Activated CD4-positive, alpha-beta T cell treated with anti-CD3 and anti-CD28 coated beads for 1 hour (primary cell): ENCODE data around the gene TP53AIP1.
"Not testable (repeated sequence)": the region's sequence is repeated elsewhere in the genome, so short reads cannot be mapped to it uniquely, and the experiment has no call there.

Experiments
- DNase-seq: peaks from one replicate; pipeline ENCODE4 v3.0.0-alpha.2; 2020

The TP53AIP1 gene

GRCh38 chr11:128924510-128925249 is 18.0 kb downstream of the TP53AIP1 start:
- DNase-seq: no peak

- no peak for DNase-seq
Observed at GRCh38 chr11:128924104-128924503, 18.6 kb downstream of the TP53AIP1 start.

GRCh38 chr11:128921793-128922192 is 20.9 kb downstream of the TP53AIP1 start:
- no peak for DNase-seq

- no peak for DNase-seq
Observed at GRCh38 chr11:128920666-128921065, 22.0 kb downstream of the TP53AIP1 start.

- DNase-seq: not testable (repeated sequence)
Observed at GRCh38 chr11:128919635-128920034, 23.0 kb downstream of the TP53AIP1 start.

- no peak for DNase-seq
Observed at GRCh38 chr11:128919216-128919615, 23.5 kb downstream of the TP53AIP1 start.

GRCh38 chr11:128917144-128917724 is 25.4 kb downstream of the TP53AIP1 start:
- no peak for DNase-seq

- no peak for DNase-seq
Observed at GRCh38 chr11:128916681-128917080, 26.0 kb downstream of the TP53AIP1 start.

- DNase-seq: no peak
Observed at GRCh38 chr11:128916037-128916572, 26.6 kb downstream of the TP53AIP1 start.

- no peak for DNase-seq
Observed at GRCh38 chr11:128915149-128915521, 27.5 kb downstream of the TP53AIP1 start.

GRCh38 chr11:128914216-128915148 is 28.2 kb downstream of the TP53AIP1 start:
- DNase-seq: no peak

GRCh38 chr11:128913806-128914205 is 28.9 kb downstream of the TP53AIP1 start:
- no peak for DNase-seq

- no peak for DNase-seq
Observed at GRCh38 chr11:128911701-128912100, 31.0 kb downstream of the TP53AIP1 start.

- DNase-seq: no peak
Observed at GRCh38 chr11:128911239-128911638, 31.4 kb downstream of the TP53AIP1 start.

GRCh38 chr11:128910576-128910975 is 32.1 kb downstream of the TP53AIP1 start:
- DNase-seq: no peak

GRCh38 chr11:128909438-128910125 is 33.1 kb downstream of the TP53AIP1 start:
- DNase-seq: no peak

GRCh38 chr11:128908391-128909246 is 34.1 kb downstream of the TP53AIP1 start:
- no peak for DNase-seq

GRCh38 chr11:128907585-128907984 is 35.1 kb downstream of the TP53AIP1 start:
- DNase-seq: no peak

GRCh38 chr11:128906185-128907050 is 36.3 kb downstream of the TP53AIP1 start:
- DNase-seq: no peak

GRCh38 chr11:128905345-128906184 is 37.1 kb downstream of the TP53AIP1 start:
- no peak for DNase-seq
